Kidney epithelial cell (primary cell): ENCODE measurements around the gene ACTC1. TPM values are rescaled to one million over a fixed set of nuclear protein-coding genes. Genes with fewer than 3 reads are reported as not detected.

Experiments
- DNase-seq: peaks from one replicate; pipeline ENCODE4 v3.0.0-alpha.2; 2010; ENCODE audit warnings: low read depth
- H3K27me3 ChIP-seq: 2 replicates; pipeline ENCODE4 v1.6.0; 2011; ENCODE audit warnings: low read length; ENCODE audit not compliant: control insufficient read depth, insufficient read depth
- H3K36me3 ChIP-seq: 2 replicates; pipeline ENCODE4 v1.5.1; 2011; ENCODE audit warnings: low read length; ENCODE audit not compliant: control insufficient read depth, insufficient read depth
- H3K4me3 ChIP-seq: 2 replicates; pipeline ENCODE4 v1.5.1; 2011; ENCODE audit warnings: low read depth, mild to moderate bottlenecking, control low read depth, low read length
- total RNA-seq: library from RNA; depleted of rRNA; stranded (reverse); fragments of >200 nt; gene quantifications from 2 replicates; pipeline ENCODE4 v1.2.3, GENCODE V29; 2015
- TF ChIP-seq, protein P1 (sequence below): IDR thresholded peaks from 2 replicates; pipeline ENCODE4 v1.5.1; 2011; ENCODE audit warnings: mild to moderate bottlenecking, moderate library complexity, low read length, control low read depth, inconsistent platforms; ENCODE audit not compliant: insufficient read depth, poor library complexity, severe bottlenecking

ACTC1 gene
- total RNA-seq, 1 donor from 2014 or later, result not detected

DNA sequence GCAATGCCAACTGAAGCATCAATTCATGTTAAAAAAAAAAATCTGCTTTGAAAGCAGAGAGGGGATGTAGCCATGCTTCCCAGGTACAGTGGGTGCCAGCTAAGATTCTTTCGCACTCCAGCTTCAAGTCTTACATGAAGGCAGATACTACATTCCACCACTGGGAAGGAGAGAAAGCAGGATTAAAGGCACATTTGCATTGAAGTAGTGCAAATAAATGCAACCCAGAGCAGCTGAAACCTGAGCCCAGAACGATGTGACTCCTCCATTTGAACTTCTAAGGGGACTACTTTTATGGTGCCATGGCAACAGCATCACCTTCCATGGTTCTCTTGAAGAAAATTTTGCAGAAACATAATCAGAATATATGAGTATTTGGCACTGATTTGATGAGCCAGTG is 21.4 kb downstream of the ACTC1 start:
- Histone ChIP-seq H3K27me3 (peaks cover 2% of the 10 kb centered on the region), H3K4me3 (no peak overlapping the region), H3K36me3 (no peaks in the 10 kb centered on the region)
- TF ChIP-seq, protein P1, sequence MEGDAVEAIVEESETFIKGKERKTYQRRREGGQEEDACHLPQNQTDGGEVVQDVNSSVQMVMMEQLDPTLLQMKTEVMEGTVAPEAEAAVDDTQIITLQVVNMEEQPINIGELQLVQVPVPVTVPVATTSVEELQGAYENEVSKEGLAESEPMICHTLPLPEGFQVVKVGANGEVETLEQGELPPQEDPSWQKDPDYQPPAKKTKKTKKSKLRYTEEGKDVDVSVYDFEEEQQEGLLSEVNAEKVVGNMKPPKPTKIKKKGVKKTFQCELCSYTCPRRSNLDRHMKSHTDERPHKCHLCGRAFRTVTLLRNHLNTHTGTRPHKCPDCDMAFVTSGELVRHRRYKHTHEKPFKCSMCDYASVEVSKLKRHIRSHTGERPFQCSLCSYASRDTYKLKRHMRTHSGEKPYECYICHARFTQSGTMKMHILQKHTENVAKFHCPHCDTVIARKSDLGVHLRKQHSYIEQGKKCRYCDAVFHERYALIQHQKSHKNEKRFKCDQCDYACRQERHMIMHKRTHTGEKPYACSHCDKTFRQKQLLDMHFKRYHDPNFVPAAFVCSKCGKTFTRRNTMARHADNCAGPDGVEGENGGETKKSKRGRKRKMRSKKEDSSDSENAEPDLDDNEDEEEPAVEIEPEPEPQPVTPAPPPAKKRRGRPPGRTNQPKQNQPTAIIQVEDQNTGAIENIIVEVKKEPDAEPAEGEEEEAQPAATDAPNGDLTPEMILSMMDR, result no peak
- DNase-seq, result no peak

DNA sequence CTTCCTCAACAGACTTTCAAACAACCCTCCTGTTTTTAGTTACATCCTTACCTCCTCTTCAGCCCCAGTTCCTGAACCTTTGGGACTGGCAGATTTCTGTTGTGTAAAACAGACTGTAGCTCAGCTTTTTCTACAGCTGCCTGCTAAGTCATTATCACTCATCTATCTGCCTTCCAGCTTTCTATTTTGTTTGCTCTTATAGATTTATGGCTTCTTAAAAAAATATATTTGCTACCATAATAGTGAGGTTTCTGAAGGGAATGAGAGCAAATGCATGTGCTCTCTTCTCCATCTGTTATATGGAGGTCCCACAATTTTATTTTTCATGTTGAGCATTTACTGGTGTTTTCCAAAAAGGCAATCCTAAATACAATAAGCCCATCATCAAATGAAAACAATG is 22.3 kb downstream of the ACTC1 start:
- H3K4me3 ChIP-seq, result no peak overlapping the region
- DNase-seq, result no peak
- TF ChIP-seq, protein P1, result no peak
- peaks cover 2% of the 10 kb centered on the region for H3K27me3 ChIP-seq
- no peaks in the 10 kb centered on the region for H3K36me3 ChIP-seq

DNA sequence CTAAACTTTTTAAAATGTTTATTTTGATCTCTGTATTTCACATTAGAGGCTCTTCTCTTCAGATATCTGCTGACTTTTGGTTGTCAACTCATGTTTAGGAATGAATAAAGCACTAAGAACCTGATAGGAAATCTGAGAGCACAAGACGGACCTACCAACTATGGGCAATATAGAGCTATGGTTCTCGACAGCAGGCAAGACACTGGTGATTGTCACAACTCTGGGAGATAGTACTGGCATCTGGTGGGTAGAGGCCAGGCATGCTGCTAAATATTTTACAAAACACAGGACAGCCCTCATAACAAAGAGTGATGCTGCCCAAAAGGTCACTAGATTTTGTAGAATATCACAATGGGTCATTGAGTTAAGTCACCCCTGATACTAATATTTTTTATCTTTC is 23.0 kb downstream of the ACTC1 start:
- Histone ChIP-seq H3K27me3 (peaks cover 2% of the 10 kb centered on the region), H3K4me3 (no peak overlapping the region), H3K36me3 (no peaks in the 10 kb centered on the region)
- TF ChIP-seq, protein P1, result no peak
- no peak for DNase-seq

DNA sequence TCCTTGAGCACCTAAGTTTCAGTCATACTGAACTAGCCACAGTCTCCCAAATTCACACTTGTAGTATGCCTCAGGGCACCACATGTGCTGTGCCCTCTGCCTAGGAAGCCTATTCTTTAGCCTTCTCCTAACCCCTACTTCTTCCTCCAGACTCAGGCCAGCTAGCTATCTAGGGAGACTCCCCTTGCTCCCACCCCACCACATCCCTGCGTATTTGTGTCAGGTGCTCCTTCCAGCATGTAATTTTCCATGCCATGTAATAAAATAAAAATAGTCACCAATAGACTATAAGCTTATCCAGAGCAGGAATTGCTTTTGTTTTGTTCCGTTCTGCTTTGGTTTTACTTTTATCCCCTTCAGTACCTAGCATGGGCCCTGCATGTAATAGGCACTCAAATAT is 25.6 kb downstream of the ACTC1 start:
- H3K4me3 ChIP-seq, result no peak overlapping the region
- peaks cover 2% of the 10 kb centered on the region for H3K27me3 ChIP-seq
- H3K36me3 ChIP-seq, result no peaks in the 10 kb centered on the region
- DNase-seq, result no peak
- TF ChIP-seq, protein P1, result no peak

DNA sequence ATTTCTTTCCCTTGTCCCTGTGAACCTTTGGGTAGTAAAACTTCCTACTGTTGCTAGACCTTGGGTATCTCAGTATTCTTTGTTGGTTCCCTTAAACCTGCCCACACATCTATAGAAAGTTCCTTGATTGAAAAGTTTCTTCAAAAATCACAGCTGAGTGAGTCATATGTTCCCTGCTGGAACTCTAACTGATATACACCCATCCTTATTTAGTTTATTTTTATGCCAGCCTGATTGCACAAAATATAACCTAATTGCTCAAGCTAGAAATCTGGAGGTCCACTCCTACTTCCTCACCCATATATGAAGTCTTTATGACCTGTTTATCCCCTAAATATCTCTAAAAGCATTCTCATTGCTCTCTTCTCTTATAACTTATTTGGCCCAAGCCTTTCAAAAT is 26.8 kb downstream of the ACTC1 start:
- TF ChIP-seq, protein P1, result no peak
- Histone ChIP-seq H3K4me3 (no peak overlapping the region), H3K36me3 (no peaks in the 10 kb centered on the region), H3K27me3 (peaks cover 2% of the 10 kb centered on the region)
- no peak for DNase-seq

DNA sequence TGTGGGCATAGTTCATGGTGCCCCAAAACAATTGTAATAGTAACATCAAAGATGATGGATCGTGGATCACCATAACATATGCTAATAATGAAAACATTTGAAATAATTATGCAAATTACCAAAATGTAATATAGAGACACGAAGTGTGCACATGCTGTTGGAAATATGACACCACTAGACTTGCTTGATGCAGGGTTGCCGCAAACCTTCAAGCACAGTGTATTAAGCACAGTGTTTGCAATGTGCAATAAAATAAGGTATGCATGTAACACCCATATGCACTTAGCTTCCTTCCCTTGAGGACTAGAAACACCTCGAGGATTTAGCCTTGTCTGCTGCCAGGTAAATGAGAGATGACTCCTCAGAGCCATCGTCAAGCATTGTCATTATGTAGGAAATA is 29.6 kb downstream of the ACTC1 start:
- DNase-seq, result no peak
- Histone ChIP-seq H3K4me3 (no peak overlapping the region), H3K27me3 (no peaks in the 10 kb centered on the region), H3K36me3 (no peaks in the 10 kb centered on the region)
- TF ChIP-seq, protein P1, result no peak
